ENCODE measurements around the gene RTTN. TPM values are rescaled to one million over a fixed set of nuclear protein-coding genes. Genes with fewer than 3 reads are reported as not detected.

RTTN gene
- total RNA-seq, 4 donors from 2014 or later: 10.8 to 58.1 (median 22.4) TPM

DNA sequence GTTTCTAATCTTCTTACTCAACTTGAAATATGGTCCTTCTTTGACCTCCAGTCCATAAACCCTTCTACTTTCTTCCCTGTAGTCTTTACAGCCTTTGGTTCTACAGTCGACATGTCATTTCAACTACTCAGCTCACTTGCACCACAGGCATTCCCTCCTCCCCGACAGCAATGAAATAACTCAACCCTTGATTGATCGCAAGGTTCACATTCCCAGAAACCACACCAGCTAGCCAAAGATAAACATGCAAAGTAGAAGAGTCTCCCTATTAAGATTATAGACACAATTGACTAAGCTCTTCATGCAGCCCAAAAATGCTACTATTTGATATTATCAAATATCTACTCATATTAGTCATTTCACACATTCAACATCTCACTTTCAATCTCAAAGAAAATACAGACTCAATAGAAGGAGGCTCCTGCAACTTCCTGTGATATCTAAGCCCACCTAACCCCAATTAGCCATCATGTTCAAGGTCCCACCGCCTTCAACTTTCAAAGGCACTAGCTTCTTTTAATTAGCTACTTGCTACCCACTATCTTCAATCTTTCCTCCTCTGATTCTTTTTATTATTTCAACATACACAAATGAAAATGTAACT, 50.8 kb downstream of the RTTN start:
- Histone ChIP-seq H3K4me3 (no peak overlapping the region), H3K36me3 (peaks cover 0 to 2% of the 10 kb centered on the region in 2 donors), H3K9me3 (no peaks in the 10 kb centered on the region), H3K4me1 (no peaks in the 10 kb centered on the region), H3K27me3 (no peaks in the 10 kb centered on the region), H3K27ac (no peak overlapping the region)
- TF ChIP-seq, protein P1, sequence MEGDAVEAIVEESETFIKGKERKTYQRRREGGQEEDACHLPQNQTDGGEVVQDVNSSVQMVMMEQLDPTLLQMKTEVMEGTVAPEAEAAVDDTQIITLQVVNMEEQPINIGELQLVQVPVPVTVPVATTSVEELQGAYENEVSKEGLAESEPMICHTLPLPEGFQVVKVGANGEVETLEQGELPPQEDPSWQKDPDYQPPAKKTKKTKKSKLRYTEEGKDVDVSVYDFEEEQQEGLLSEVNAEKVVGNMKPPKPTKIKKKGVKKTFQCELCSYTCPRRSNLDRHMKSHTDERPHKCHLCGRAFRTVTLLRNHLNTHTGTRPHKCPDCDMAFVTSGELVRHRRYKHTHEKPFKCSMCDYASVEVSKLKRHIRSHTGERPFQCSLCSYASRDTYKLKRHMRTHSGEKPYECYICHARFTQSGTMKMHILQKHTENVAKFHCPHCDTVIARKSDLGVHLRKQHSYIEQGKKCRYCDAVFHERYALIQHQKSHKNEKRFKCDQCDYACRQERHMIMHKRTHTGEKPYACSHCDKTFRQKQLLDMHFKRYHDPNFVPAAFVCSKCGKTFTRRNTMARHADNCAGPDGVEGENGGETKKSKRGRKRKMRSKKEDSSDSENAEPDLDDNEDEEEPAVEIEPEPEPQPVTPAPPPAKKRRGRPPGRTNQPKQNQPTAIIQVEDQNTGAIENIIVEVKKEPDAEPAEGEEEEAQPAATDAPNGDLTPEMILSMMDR (IDR thresholded peaks at IDR 0.05): no peak
- no peak for TF ChIP-seq POLR2A (IDR thresholded peaks at IDR 0.05)
- intact Hi-C loops (cut with DNase I; ENCODE audit: low total_unique reads): no loop called here
- DNase-seq: no peak

DNA sequence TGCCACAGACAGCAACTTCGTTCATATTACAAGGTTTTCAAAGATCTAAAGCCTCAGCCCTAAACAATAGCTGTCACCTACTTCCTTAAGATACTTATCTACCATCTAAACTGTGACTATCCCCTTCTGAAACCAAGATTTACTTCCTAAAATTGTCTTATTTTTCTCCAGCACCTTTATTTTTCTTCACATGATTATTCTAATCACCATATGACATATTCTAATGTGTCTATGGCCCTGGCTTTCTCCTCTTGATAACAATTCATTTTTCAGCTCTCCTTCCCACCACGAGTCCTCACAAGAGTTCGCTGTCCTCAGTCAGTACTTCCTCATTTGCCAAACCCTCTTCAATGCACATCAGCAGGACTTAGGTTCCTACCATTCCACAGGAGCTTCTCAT, 53.9 kb downstream of the RTTN start:
- Histone ChIP-seq H3K9me3 (no peaks in the 10 kb centered on the region), H3K36me3 (peaks cover 0 to 2% of the 10 kb centered on the region in 2 donors), H3K27ac (no peak overlapping the region), H3K27me3 (no peaks in the 10 kb centered on the region), H3K4me3 (no peak overlapping the region), H3K4me1 (no peaks in the 10 kb centered on the region)
- intact Hi-C loops (cut with DNase I; ENCODE audit: low total_unique reads): no loop called here
- DNase-seq: no peak
- no peak for TF ChIP-seq POLR2A (IDR thresholded peaks at IDR 0.05)
- TF ChIP-seq, protein P1 (IDR thresholded peaks at IDR 0.05): no peak

DNA sequence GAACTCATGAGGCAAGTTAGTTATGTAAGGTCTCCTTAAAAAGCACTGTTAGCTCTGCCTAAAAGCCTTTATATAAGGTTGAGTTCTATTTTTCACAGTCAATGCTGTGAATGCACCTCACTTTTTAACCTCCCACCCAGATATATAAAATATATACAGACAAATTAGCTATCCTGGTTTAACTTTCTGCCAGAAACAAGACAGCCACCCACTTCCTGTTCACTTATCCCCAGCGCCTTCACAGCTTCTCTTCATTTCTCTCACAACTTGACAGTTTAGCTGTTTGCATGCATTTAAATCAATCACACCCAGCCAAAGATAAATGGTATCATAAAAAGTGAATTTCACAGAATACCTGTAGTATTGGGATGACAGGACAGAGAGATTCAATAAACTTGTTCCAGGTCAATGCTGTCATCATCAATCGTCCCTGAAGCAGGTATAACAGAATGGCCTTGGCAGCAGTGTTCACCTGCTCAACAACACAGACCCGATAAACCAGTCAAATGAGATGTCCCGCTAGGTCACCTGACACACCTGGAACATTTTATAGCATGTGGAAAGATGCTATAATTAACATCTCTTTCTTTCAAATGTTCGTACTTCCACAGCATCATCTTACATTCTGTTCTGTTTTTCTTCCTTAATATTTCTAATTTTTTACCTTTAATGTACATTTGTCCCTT, 55.7 kb downstream of the RTTN start:
- intact Hi-C loops (cut with DNase I; ENCODE audit: low total_unique reads): no loop called here
- DNase-seq: no peak
- Histone ChIP-seq H3K36me3 (peaks cover 0 to 2% of the 10 kb centered on the region in 2 donors), H3K9me3 (no peaks in the 10 kb centered on the region), H3K27me3 (no peaks in the 10 kb centered on the region), H3K4me3 (no peak overlapping the region), H3K27ac (no peak overlapping the region), H3K4me1 (no peaks in the 10 kb centered on the region)
- no peak for TF ChIP-seq POLR2A (IDR thresholded peaks at IDR 0.05)
- TF ChIP-seq, protein P1 (IDR thresholded peaks at IDR 0.05): no peak

DNA sequence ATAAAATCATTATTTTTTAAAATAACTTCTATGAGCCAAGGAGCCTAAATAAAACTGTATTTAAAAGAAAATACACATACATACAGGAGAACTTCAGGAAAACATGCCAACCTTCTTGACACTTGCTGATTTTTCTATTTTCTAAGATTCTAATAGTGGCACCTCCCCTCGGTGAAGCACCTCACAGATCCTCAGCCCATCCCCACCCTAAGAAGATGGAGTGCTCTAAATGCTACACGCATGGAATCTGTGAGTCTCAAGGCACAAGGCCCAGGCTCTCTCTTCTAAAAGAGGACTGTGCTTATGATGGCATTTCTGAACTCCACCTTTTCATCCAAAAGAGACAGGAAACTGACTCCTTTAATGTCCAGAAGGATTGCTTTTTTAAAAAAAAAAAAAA, 56.3 kb downstream of the RTTN start:
- Histone ChIP-seq H3K4me1 (no peaks in the 10 kb centered on the region), H3K9me3 (no peaks in the 10 kb centered on the region), H3K27ac (no peak overlapping the region), H3K36me3 (peaks cover 0 to 2% of the 10 kb centered on the region in 2 donors), H3K27me3 (no peaks in the 10 kb centered on the region), H3K4me3 (no peak overlapping the region)
- TF ChIP-seq, protein P1 (IDR thresholded peaks at IDR 0.05): no peak
- TF ChIP-seq POLR2A (IDR thresholded peaks at IDR 0.05): no peak
- intact Hi-C loops (cut with DNase I; ENCODE audit: low total_unique reads): no loop called here
- DNase-seq: no peak

Data from uterus (tissue), 4 donors.